RCC 7860 (cell line): ENCODE measurements around the gene PSMD8.

Source experiments
- DNase-seq: peaks from one replicate; pipeline ENCODE4 v3.0.0-alpha.2; 2015; ENCODE audit warnings: low spot score
- FAIRE-seq: peaks from 2 replicates; lab custom pipeline; 2012; peaks lifted over from hg19 to GRCh38; lab: Jason Lieb, UNC

The PSMD8 gene

GRCh38 chr19:38386971-38387549 is 12.7 kb downstream of the PSMD8 start:
- DNase-seq (no peak), FAIRE-seq (no peak)

GRCh38 chr19:38387550-38388348 is 13.4 kb downstream of the PSMD8 start, which contains the start of gene GGN:
TSS of gene GGN (minus strand) at chr19:38388034. CDS start at chr19:38387261, 773 bp downstream.
- FAIRE-seq (no peak), DNase-seq (peak; percentile 53)

- FAIRE-seq (no peak), DNase-seq (no peak)
Measured at GRCh38 chr19:38388349-38389100, 14.2 kb downstream of the PSMD8 start, which contains the start of gene SPRED3. TSS of gene SPRED3 (plus strand) at chr19:38388697. CDS start at chr19:38390303, 1,606 bp downstream.

GRCh38 chr19:38389101-38389925 is 14.9 kb downstream of the PSMD8 start:
- no peak for FAIRE-seq
- DNase-seq: peak; percentile 40

- DNase-seq (no peak), FAIRE-seq (no peak)
Measured at GRCh38 chr19:38389957-38390924, 15.9 kb downstream of the PSMD8 start.

- FAIRE-seq (no peak), DNase-seq (no peak)
Measured at GRCh38 chr19:38391911-38392464, 17.6 kb downstream of the PSMD8 start.

- DNase-seq (peak; percentile 30), FAIRE-seq (no peak)
Measured at GRCh38 chr19:38392707-38393308, 18.4 kb downstream of the PSMD8 start.

- DNase-seq: no peak
Measured at GRCh38 chr19:38394488-38394887, 20.1 kb downstream of the PSMD8 start.

GRCh38 chr19:38395381-38396114 is 21.2 kb downstream of the PSMD8 start:
- no peak for FAIRE-seq

More at GRCh38 chr19:38394488-38394887, 20.1 kb downstream of the PSMD8 start:
- no peak for FAIRE-seq

GRCh38 chr19:38399081-38399480 is 24.7 kb downstream of the PSMD8 start:
- FAIRE-seq (no peak), DNase-seq (no peak)

More at GRCh38 chr19:38395381-38396114, 21.2 kb downstream of the PSMD8 start:
- DNase-seq: no peak

GRCh38 chr19:38399537-38399936 is 25.2 kb downstream of the PSMD8 start:
- no peak for DNase-seq
- no peak for FAIRE-seq

GRCh38 chr19:38400361-38400760 is 26.0 kb downstream of the PSMD8 start:
- DNase-seq (no peak), FAIRE-seq (no peak)

- DNase-seq (peak; percentile 21), FAIRE-seq (no peak)
Measured at GRCh38 chr19:38401148-38401547, 26.8 kb downstream of the PSMD8 start.

GRCh38 chr19:38402623-38402966 is 28.2 kb downstream of the PSMD8 start:
- FAIRE-seq (no peak), DNase-seq (no peak)

GRCh38 chr19:38402967-38403674 is 28.8 kb downstream of the PSMD8 start, which contains the start of gene FAM98C:
TSS of gene FAM98C (plus strand) at chr19:38403093. CDS start at chr19:38403154, 61 bp downstream.
- peak; percentile 83 for DNase-seq
- FAIRE-seq: no peak

- DNase-seq (no peak), FAIRE-seq (no peak)
Measured at GRCh38 chr19:38404858-38405257, 30.5 kb downstream of the PSMD8 start.

GRCh38 chr19:38405276-38405675 is 30.9 kb downstream of the PSMD8 start:
- DNase-seq: no peak
- FAIRE-seq: no peak
